OCI-LY3 (cell line): ENCODE data around the gene MLH3.

Experiments
- H2AFZ ChIP-seq: fragments of 200-600, 300-600 bp; shearing (Covaris generic); 2 replicates; pipeline ENCODE4 v1.6.0; 2014; ENCODE audit warnings: antibody characterized with exemption, low read depth, low read length
- H3K27ac ChIP-seq: fragments of 200-600, 300-600 bp; sonication (generic); 2 replicates; pipeline ENCODE4 v1.5.1; 2014; ENCODE audit warnings: mild to moderate bottlenecking, low read length, moderate library complexity, mixed read lengths
- H3K27me3 ChIP-seq: fragments of 200-600, 300-600 bp; sonication (generic); 2 replicates; pipeline ENCODE4 v1.6.1; 2014; ENCODE audit warnings: low read depth, low read length, mixed read lengths
- H3K36me3 ChIP-seq: fragments of 200-600, 300-600 bp; sonication (generic); replicated peaks from 2 replicates; pipeline ENCODE3; 2014; ENCODE audit warnings: low read depth, low read length, mixed read lengths
- H3K4me1 ChIP-seq: fragments of 300-600, 200-600 bp; sonication (generic); 2 replicates; pipeline ENCODE4 v1.6.1; 2014; ENCODE audit warnings: low read length, mixed read lengths
- H3K4me2 ChIP-seq: fragments of 200-600, 300-600 bp; sonication (generic); 2 replicates; pipeline ENCODE4 v1.6.1; 2014; ENCODE audit warnings: low read length, mixed read lengths
- H3K4me3 ChIP-seq: fragments of 300-600, 200-600 bp; sonication (generic); 2 replicates; pipeline ENCODE4 v1.5.1; 2014; ENCODE audit warnings: antibody characterized with exemption, mild to moderate bottlenecking, low read length, moderate library complexity
- H3K79me2 ChIP-seq: fragments of 300-600, 200-600 bp; shearing (Covaris generic); 2 replicates; pipeline ENCODE4 v1.6.1; 2014; ENCODE audit warnings: mild to moderate bottlenecking, low read length, mixed read lengths
- H3K9ac ChIP-seq: fragments of 300-600, 200-600 bp; shearing (Covaris generic); 2 replicates; pipeline ENCODE4 v1.6.0; 2014; ENCODE audit warnings: mild to moderate bottlenecking, low read length, moderate library complexity
- H3K9me3 ChIP-seq: fragments of 200-600, 300-600 bp; shearing (Covaris generic); 2 replicates; pipeline ENCODE4 v1.6.1; 2014; ENCODE audit warnings: low read length, mixed read lengths; ENCODE audit not compliant: insufficient read depth
- H4K20me1 ChIP-seq: fragments of 200-600, 300-600 bp; sonication (generic); 2 replicates; pipeline ENCODE4 v1.6.1; 2016; ENCODE audit warnings: low read length, mixed read lengths; ENCODE audit not compliant: insufficient read depth
- EZH2phosphoT487 ChIP-seq: fragments of 200-600 bp; shearing (Covaris generic); IDR thresholded peaks from 2 replicates; pipeline ENCODE4 v1.6.1; 2018; ENCODE audit warnings: antibody characterized with exemption, mixed run types, low read depth
- TF ChIP-seq, protein P1 (sequence below): fragments of 200-600, 300-600 bp; sonication (generic); IDR thresholded peaks from 2 replicates; pipeline ENCODE4 v1.5.1; 2014; ENCODE audit warnings: antibody characterized with exemption, low read length, low read depth

MLH3 gene

DNA sequence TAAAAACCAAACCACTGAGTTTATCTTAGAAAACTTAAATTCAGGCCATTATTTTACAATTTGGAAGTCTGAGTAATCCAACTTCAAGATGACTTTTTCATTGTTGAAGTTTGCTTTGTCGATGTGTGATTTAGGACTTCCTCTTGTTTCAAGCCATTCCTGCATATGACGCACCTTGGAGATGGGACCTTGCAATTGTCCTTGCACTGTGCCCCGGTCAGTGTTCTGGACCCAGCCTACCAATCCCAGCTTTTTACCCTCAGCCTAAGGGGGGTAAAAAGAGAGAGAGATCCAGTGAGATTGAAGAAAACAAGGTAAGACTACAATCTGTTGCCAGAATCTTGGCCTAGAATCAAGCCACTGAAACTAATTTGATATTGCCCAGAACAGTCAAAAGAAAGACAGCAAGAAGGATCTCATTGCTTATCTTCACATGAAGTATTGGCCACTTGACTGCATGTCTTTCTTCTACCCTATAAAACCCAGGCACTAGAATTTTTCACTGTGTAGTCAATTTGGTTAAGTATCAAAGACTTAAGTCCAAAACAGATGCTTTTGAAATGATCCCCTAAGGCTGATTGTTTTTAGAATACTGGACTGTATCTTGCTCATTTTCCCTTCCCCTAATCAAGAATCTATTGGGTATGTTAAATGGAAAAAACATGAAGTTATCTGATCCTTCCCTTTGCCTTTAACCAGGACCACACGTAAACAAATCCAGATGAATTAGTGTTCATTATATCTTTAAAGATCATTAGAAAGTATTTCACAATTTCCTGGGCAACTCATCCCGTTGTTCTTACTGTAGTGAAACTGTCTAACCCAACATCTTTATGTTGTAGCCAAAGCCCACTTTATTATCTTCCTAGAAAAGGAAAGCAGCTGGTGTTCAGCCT is 2.4 kb upstream of the MLH3 start:
- Histone ChIP-seq H3K9me3 (no peaks in the 10 kb centered on the region), H3K79me2 (peaks cover 24% of the 10 kb centered on the region), H3K36me3 (peaks cover 17% of the 10 kb centered on the region), H3K4me1 (peaks cover 13% of the 10 kb centered on the region), H3K4me3 (no peak overlapping the region), H4K20me1 (no peaks in the 10 kb centered on the region), H2AFZ (no peak overlapping the region), H3K9ac (no peak overlapping the region), H3K27me3 (no peaks in the 10 kb centered on the region), H3K4me2 (no peak overlapping the region), H3K27ac (no peak overlapping the region)
- TF ChIP-seq, protein P1, sequence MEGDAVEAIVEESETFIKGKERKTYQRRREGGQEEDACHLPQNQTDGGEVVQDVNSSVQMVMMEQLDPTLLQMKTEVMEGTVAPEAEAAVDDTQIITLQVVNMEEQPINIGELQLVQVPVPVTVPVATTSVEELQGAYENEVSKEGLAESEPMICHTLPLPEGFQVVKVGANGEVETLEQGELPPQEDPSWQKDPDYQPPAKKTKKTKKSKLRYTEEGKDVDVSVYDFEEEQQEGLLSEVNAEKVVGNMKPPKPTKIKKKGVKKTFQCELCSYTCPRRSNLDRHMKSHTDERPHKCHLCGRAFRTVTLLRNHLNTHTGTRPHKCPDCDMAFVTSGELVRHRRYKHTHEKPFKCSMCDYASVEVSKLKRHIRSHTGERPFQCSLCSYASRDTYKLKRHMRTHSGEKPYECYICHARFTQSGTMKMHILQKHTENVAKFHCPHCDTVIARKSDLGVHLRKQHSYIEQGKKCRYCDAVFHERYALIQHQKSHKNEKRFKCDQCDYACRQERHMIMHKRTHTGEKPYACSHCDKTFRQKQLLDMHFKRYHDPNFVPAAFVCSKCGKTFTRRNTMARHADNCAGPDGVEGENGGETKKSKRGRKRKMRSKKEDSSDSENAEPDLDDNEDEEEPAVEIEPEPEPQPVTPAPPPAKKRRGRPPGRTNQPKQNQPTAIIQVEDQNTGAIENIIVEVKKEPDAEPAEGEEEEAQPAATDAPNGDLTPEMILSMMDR = no peak
- no peak for TF ChIP-seq EZH2phosphoT487

DNA sequence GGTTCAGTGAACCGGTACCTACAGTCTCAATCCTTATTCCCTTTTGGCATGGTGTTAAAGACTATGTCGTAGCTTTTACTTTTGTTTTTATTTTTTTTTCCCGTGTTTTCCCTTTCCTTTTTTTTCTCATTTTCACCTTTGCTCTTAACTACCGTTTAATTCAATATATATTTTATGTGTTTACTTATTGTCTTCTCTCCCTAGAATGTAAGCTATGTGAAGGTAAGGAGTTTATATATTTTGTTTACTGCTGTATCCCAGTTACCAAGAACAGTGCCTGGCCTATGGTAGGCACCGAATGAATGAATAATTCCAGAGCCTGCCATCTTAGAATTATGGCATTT is 261 bp upstream of the MLH3 start:
- TF ChIP-seq, protein P1 = no peak
- no peak for TF ChIP-seq EZH2phosphoT487
- Histone ChIP-seq H3K27me3 (no peaks in the 10 kb centered on the region), H3K9ac (peak overlapping the region; percentile 88), H3K79me2 (peaks cover 30% of the 10 kb centered on the region), H3K4me2 (peak overlapping the region; percentile 95), H3K27ac (no peak overlapping the region), H3K4me3 (peak overlapping the region; percentile 88), H3K36me3 (peaks cover 29% of the 10 kb centered on the region), H3K9me3 (no peaks in the 10 kb centered on the region), H3K4me1 (peaks cover 13% of the 10 kb centered on the region), H2AFZ (peak overlapping the region; percentile 21), H4K20me1 (no peaks in the 10 kb centered on the region)

DNA sequence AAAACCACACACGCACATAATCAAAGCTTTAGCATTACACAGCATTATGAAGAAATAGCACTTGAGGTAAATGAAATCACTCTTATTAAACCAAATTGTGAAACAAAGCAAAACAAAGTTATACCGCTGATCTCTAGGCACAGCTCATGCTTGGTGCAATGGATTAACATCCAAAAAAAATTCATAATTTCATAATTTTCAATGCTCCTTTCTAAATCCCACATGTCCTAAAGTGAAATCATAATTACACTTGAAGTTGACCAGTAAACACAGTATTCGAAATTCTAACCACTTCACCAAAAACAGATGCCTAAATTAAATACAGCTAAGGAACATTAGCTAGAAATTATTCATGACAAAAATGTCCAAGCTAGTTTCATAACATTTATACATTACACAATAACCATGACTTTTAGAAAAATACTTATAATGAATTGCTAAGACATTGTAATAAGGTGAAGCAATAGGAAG is 1.5 kb downstream of the MLH3 start:
- H3K27ac ChIP-seq = no peak overlapping the region
- H3K9ac ChIP-seq = no peak overlapping the region
- H3K9me3 ChIP-seq = no peaks in the 10 kb centered on the region
- peaks cover 13% of the 10 kb centered on the region for H3K4me1 ChIP-seq
- peaks cover 41% of the 10 kb centered on the region for H3K79me2 ChIP-seq
- no peaks in the 10 kb centered on the region; the same call in 1 of the 2 replicates for H4K20me1 ChIP-seq
- H3K27me3 ChIP-seq = no peaks in the 10 kb centered on the region
- no peak overlapping the region for H2AFZ ChIP-seq
- no peak for TF ChIP-seq EZH2phosphoT487
- TF ChIP-seq, protein P1 = no peak
- H3K36me3 ChIP-seq = peaks cover 33% of the 10 kb centered on the region
- peak overlapping the region; percentile 88; the same call in 1 of the 2 replicates for H3K4me3 ChIP-seq
- 0 out of 2 replicates have a peak overlapping the region, but pooled peaks have one; percentile 95 for H3K4me2 ChIP-seq

DNA sequence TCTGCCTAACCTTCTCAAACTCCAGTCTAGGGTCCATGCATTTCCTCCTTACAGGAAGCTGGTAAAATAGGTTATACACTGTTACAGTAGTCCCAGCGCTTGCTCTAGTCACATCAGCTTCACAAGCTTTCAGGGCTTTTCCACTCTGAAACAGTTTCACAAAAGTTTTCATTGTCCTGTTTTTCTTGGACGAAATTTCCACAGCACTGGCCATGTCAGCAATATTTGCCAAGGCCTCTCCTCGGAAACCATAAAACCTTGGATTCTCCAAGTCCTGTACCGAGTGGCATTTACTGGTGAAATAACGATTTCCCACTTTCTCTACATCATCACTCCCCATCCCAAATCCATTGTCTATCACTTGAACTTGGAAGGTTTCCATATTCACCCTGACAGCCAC is 2.1 kb downstream of the MLH3 start:
- Histone ChIP-seq H3K4me2 (no peak overlapping the region), H3K27ac (no peak overlapping the region)

More for the DNA sequence above, 2.1 kb downstream of the MLH3 start:
- Histone ChIP-seq H3K79me2 (peaks cover 47% of the 10 kb centered on the region), H3K4me1 (peaks cover 13% of the 10 kb centered on the region), H2AFZ (no peak overlapping the region), H3K9ac (no peak overlapping the region), H3K27me3 (no peaks in the 10 kb centered on the region), H3K4me3 (no peak overlapping the region), H3K36me3 (peaks cover 33% of the 10 kb centered on the region), H4K20me1 (no peaks in the 10 kb centered on the region; the same call in 1 of the 2 replicates), H3K9me3 (no peaks in the 10 kb centered on the region)
- no peak for TF ChIP-seq EZH2phosphoT487
- TF ChIP-seq, protein P1 = no peak
